ENCODE data around the gene TNIK.

Gene TNIK

DNA sequence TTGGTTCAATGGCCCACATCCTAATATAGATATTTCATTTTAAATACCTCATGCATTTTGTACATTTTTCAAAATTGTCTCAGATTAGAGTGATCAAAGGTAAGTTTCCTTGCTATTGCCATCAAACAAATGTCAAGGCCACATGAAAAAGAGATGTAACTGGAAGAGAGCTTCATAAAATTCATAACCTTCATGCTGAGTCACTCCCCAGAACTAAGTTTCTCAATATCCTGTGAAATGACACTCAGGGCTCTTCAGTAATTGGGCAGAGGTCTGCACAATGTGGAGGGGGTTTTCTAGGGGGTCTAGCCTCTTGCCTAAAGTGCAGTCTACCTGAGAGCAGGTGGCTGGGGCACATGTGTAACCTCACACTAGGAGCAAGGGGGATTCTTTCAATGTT lies 281.5 kb downstream of the TNIK start:
- H3K27me3 Mint-ChIP-seq: no peaks in the 10 kb centered on the region
- no peak overlapping the region for H3K27ac Mint-ChIP-seq
- no peak overlapping the region for H3K4me3 Mint-ChIP-seq
- peaks cover 31% of the 10 kb centered on the region for H3K4me1 Mint-ChIP-seq
- no peaks in the 10 kb centered on the region for H3K9me3 Mint-ChIP-seq
- peaks cover 28% of the 10 kb centered on the region for H3K36me3 Mint-ChIP-seq

DNA sequence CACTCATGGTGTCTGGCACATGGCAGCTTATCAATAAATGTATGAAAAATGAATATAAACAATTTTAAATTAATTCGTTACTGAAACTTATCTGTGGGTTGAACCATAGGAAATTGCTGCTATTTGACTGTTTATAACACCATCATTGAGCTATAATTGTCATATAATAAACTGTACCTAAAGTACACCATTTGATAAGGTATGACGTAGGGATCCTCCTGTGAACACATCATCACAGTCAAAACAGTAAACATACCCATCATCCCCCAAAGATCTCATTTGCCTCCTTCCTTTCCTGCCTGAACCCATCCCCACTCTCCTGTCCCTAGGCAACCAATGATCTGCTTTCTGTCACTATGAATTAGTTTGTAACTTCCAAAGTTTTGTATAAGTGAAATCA lies 282.7 kb downstream of the TNIK start:
- H3K9me3 Mint-ChIP-seq: no peaks in the 10 kb centered on the region
- H3K36me3 Mint-ChIP-seq: peaks cover 27% of the 10 kb centered on the region
- no peaks in the 10 kb centered on the region for H3K27me3 Mint-ChIP-seq
- no peak overlapping the region for H3K4me3 Mint-ChIP-seq
- H3K27ac Mint-ChIP-seq: peak overlapping the region; percentile 82
- H3K4me1 Mint-ChIP-seq: peaks cover 31% of the 10 kb centered on the region

- Mint-ChIP-seq H3K27me3 (no peaks in the 10 kb centered on the region), H3K9me3 (no peaks in the 10 kb centered on the region), H3K36me3 (peaks cover 26% of the 10 kb centered on the region), H3K27ac (no peak overlapping the region), H3K4me1 (peaks cover 31% of the 10 kb centered on the region), H3K4me3 (no peak overlapping the region)
Observed at GRCh38 chr3:171177056-171177455, 283.1 kb downstream of the TNIK start.

DNA sequence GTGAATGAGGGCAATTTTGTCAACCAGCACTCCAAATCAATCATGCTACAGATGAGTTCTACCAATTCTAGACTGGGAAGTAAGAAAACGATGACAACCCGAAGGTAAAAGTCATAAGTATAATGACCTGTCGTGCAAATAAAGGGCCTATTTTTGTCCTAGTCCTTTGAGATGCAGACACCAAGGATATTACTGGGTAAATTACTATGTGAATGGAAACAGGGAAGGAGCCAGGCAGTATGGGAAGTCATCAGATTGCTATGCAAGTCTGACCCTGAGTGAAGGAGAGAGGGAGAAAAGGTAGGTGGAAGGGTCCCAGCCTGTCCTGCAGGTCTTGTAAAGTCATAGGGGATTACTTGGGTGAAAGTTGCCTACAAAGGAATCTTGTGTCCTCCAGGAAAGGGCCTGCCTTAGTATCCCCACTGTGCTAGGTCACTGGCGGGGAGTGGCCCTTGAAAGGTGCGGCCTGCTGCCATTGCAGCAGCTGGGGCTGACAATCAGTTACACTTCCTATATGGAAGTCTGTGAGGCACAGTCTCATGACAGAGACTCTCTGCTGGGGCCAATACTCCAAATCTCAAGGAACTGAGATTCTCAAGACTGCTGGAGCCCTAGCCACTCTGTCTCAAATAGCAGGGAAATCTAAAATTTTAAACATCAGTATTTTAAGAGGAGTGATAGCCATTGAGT lies 283.8 kb downstream of the TNIK start:
- no peaks in the 10 kb centered on the region for H3K9me3 Mint-ChIP-seq
- H3K36me3 Mint-ChIP-seq: peaks cover 27% of the 10 kb centered on the region
- no peak overlapping the region for H3K27ac Mint-ChIP-seq
- H3K4me1 Mint-ChIP-seq: peaks cover 31% of the 10 kb centered on the region
- no peak overlapping the region for H3K4me3 Mint-ChIP-seq
- no peaks in the 10 kb centered on the region for H3K27me3 Mint-ChIP-seq

DNA sequence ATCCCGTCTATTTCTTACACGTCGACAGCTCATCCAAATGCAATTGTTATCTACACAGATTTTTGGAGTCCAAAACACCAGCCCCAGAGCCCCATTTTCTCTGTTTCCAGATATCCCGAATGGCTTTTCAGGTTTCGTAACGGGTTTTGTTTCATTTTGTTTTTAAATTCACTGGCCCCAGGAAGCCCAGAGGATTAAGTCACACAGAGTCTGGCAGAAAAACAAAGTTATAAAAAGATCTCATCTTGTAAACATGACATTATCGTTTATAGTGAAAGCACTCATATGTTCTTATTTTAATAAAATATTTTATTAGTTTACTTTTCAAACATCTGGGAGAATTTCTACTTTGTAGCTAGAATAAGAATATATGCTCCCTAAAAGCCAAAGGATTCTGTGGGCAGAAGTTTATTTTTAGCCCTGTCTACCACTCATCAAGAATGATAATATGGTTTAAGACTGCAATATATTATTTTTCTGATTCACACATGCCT lies 284.4 kb downstream of the TNIK start:
- Mint-ChIP-seq H3K4me3 (no peak overlapping the region), H3K4me1 (peaks cover 26% of the 10 kb centered on the region), H3K27ac (no peak overlapping the region), H3K27me3 (no peaks in the 10 kb centered on the region), H3K36me3 (peaks cover 23% of the 10 kb centered on the region), H3K9me3 (no peaks in the 10 kb centered on the region)

GRCh38 chr3:171173736-171174135 lies 286.5 kb downstream of the TNIK start:
- Mint-ChIP-seq H3K27ac (no peak overlapping the region), H3K27me3 (no peaks in the 10 kb centered on the region), H3K36me3 (peaks cover 23% of the 10 kb centered on the region), H3K4me3 (no peak overlapping the region), H3K9me3 (no peaks in the 10 kb centered on the region), H3K4me1 (peaks cover 15% of the 10 kb centered on the region)

GRCh38 chr3:171172070-171172469 lies 288.1 kb downstream of the TNIK start:
- Mint-ChIP-seq H3K27me3 (no peaks in the 10 kb centered on the region), H3K27ac (no peak overlapping the region), H3K4me3 (no peak overlapping the region), H3K4me1 (peaks cover 5% of the 10 kb centered on the region), H3K36me3 (peaks cover 21% of the 10 kb centered on the region), H3K9me3 (no peaks in the 10 kb centered on the region)

DNA sequence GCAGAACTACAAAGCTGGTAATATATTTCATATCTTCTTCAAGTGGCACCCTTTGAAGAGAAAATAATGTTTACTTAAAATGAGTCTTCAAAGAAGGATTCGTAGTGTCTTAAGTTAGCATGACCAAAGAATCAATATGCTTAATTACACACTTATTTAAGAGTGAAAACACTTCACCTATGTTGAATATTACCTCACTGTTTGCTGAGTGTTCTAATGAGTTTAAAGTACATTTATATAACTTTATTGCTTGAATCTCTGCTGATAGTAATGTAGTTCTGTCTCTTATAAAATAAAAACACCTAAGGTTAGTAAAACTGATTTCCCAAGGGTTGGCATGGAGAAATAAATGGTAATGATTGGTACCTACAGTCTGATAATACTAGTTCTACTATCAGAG lies 290.3 kb downstream of the TNIK start:
- H3K4me1 Mint-ChIP-seq: peaks cover 21% of the 10 kb centered on the region
- no peaks in the 10 kb centered on the region for H3K27me3 Mint-ChIP-seq
- H3K36me3 Mint-ChIP-seq: peaks cover 28% of the 10 kb centered on the region
- H3K4me3 Mint-ChIP-seq: no peak overlapping the region
- H3K9me3 Mint-ChIP-seq: no peaks in the 10 kb centered on the region
- H3K27ac Mint-ChIP-seq: peak overlapping the region; percentile 53

GRCh38 chr3:171169443-171169842 lies 290.8 kb downstream of the TNIK start:
- no peak overlapping the region for H3K4me3 Mint-ChIP-seq
- peaks cover 21% of the 10 kb centered on the region for H3K4me1 Mint-ChIP-seq
- H3K27ac Mint-ChIP-seq: no peak overlapping the region
- H3K9me3 Mint-ChIP-seq: no peaks in the 10 kb centered on the region
- no peaks in the 10 kb centered on the region for H3K27me3 Mint-ChIP-seq
- peaks cover 30% of the 10 kb centered on the region for H3K36me3 Mint-ChIP-seq

DNA sequence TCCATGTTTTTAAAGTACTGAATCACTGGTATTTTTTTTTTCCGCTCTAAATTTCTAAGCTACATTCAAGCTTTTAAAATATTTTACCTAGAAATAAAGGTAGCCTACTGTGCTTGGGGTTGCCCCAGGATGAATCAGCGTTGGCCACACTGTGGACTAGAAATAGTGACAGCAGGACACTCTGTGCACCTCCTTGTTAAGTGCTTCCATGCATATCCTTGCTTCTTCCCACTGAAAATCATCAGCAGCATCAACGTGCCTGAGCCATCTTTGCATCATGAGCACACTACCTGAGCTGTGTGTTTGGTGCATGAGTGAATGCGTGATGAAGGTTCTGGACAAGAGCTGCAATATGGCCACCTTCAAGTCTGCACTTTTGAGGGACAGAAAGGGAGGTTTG lies 291.7 kb downstream of the TNIK start:
- Mint-ChIP-seq H3K4me3 (no peak overlapping the region), H3K9me3 (no peaks in the 10 kb centered on the region), H3K27ac (no peak overlapping the region), H3K36me3 (peaks cover 37% of the 10 kb centered on the region), H3K4me1 (peaks cover 21% of the 10 kb centered on the region), H3K27me3 (no peaks in the 10 kb centered on the region)

DNA sequence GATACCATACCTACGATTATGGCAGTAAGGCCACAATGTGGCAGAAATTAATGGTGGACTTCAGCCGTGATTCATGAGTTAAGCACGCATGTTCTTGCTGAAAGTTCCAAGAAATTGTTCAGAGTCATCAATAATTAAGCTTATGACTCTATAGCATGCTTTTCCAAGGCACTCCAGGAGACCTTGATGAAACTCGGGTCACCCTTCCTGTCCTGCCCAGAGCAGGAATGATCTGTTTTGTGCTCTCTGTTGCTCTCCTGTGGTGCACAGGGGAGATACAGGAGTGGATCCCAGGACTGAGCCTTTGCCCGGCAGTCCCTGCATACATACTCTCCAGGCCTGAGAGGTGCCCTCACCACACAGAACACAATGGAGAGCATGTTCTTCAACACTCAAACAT lies 292.1 kb downstream of the TNIK start:
- Mint-ChIP-seq H3K27ac (no peak overlapping the region), H3K27me3 (no peaks in the 10 kb centered on the region), H3K4me1 (peaks cover 21% of the 10 kb centered on the region), H3K9me3 (no peaks in the 10 kb centered on the region), H3K36me3 (peaks cover 41% of the 10 kb centered on the region), H3K4me3 (no peak overlapping the region)

GRCh38 chr3:171165983-171166382 lies 294.2 kb downstream of the TNIK start:
- Mint-ChIP-seq H3K4me1 (peaks cover 17% of the 10 kb centered on the region), H3K27me3 (no peaks in the 10 kb centered on the region), H3K27ac (peak overlapping the region; percentile 64), H3K4me3 (peak overlapping the region; percentile 35), H3K36me3 (peaks cover 43% of the 10 kb centered on the region), H3K9me3 (no peaks in the 10 kb centered on the region)

DNA sequence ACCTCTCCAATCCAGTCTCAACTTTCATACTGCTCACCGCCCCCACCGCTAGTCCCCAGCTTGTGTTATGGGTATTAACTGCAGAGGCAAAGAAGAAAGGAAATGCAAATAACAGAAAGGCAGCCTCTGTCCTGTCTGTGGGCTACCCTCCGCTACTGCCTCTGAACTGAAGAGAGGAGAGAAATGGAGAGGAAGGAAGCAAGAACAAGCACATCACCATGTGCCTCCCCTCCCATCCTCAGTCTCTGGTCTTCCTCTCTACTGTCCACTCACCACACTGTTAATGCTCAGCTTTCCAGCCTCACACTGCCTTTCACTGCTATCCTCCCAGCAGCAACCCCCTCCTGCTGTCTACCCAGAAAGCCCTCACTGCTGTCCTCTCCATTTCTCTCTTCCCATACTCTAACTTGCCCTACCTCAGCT lies 294.7 kb downstream of the TNIK start:
- Mint-ChIP-seq H3K36me3 (peaks cover 43% of the 10 kb centered on the region), H3K9me3 (no peaks in the 10 kb centered on the region), H3K27me3 (no peaks in the 10 kb centered on the region), H3K4me1 (peaks cover 17% of the 10 kb centered on the region), H3K4me3 (peak overlapping the region; percentile 35), H3K27ac (peak overlapping the region; percentile 56)

- H3K27me3 Mint-ChIP-seq: no peaks in the 10 kb centered on the region
- H3K9me3 Mint-ChIP-seq: no peaks in the 10 kb centered on the region
Observed at GRCh38 chr3:171164067-171164465, 296.1 kb downstream of the TNIK start.

GRCh38 chr3:171163101-171164066 lies 296.8 kb downstream of the TNIK start:
- Mint-ChIP-seq H3K27ac (no peak overlapping the region), H3K9me3 (no peaks in the 10 kb centered on the region), H3K27me3 (no peaks in the 10 kb centered on the region), H3K4me1 (peaks cover 17% of the 10 kb centered on the region), H3K4me3 (no peak overlapping the region), H3K36me3 (peaks cover 48% of the 10 kb centered on the region)

More at GRCh38 chr3:171164067-171164465, 296.1 kb downstream of the TNIK start:
- Mint-ChIP-seq H3K4me1 (peaks cover 17% of the 10 kb centered on the region), H3K36me3 (peaks cover 44% of the 10 kb centered on the region), H3K27ac (no peak overlapping the region), H3K4me3 (no peak overlapping the region)

DNA sequence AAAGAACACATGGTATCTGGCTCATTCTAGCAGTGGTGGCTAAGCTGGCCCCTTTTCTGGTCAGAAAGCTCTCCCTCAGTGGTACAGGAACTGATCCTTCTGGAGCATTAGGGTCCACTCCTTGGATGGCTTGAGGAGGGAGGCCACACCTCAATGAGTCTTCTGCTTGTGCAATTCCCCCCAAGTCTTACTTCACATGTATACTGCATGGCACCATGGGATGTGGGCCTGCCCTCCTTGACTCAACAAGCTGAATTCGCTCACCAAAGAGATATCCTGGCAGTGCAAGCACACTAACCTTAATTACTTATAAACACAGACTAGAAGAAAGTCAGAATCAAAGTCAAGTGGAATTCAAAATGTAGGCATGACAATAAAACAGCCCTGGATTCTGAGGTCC lies 299.9 kb downstream of the TNIK start:
- H3K27me3 Mint-ChIP-seq: no peaks in the 10 kb centered on the region
- peaks cover 34% of the 10 kb centered on the region for H3K36me3 Mint-ChIP-seq
- no peaks in the 10 kb centered on the region for H3K9me3 Mint-ChIP-seq
- H3K4me1 Mint-ChIP-seq: no peaks in the 10 kb centered on the region
- no peak overlapping the region for H3K4me3 Mint-ChIP-seq
- no peak overlapping the region for H3K27ac Mint-ChIP-seq

All from activated naive CD4-positive, alpha-beta T cell treated with anti-CD3 and anti-CD28 coated beads, Interleukin-2, amount 50 U/mL, for 24 hours (primary cell).